ENCODE data around the gene PTPRN2.

DNA sequence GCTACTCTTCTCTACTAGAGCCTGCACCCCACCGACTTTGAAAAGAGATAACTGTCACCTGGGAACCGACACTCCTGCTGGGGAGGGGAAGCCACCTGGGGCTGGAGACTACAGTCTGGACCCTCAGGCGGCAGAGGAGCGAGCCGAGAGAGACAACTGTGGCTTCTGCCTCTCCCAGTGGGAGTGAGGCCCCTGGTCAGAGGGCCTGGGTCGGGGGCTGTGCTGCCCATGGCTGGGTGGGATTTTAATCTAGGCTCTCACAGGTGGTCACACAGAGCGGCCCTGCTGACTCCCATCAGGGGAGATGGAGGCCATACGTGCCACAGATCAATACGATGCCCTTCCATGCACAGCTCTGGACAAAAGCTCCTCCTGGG is 878.7 kb downstream of the PTPRN2 start:
- no peak for TF ChIP-seq BHLHE40 (IDR thresholded peaks at IDR 0.05; ENCODE audit: borderline replicate concordance)
- TF ChIP-seq, protein P1, sequence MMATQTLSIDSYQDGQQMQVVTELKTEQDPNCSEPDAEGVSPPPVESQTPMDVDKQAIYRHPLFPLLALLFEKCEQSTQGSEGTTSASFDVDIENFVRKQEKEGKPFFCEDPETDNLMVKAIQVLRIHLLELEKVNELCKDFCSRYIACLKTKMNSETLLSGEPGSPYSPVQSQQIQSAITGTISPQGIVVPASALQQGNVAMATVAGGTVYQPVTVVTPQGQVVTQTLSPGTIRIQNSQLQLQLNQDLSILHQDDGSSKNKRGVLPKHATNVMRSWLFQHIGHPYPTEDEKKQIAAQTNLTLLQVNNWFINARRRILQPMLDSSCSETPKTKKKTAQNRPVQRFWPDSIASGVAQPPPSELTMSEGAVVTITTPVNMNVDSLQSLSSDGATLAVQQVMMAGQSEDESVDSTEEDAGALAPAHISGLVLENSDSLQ (IDR thresholded peaks at IDR 0.05): no peak
- TF ChIP-seq CTBP1 (IDR thresholded peaks at IDR 0.05; ENCODE audit: borderline replicate concordance): no peak
- no peak for TF ChIP-seq SUZ12 (IDR thresholded peaks at IDR 0.05)
- TF ChIP-seq L3MBTL2 (conservative IDR thresholded peaks at IDR 0.05): no peak
